NB4 (cell line): Measurements from ENCODE around the gene PTPN3.

ENCODE experiments used
- POLR2A ChIP-seq: IDR thresholded peaks from 2 replicates; pipeline ENCODE4 v1.6.1; 2011; ENCODE audit warnings: mild to moderate bottlenecking; ENCODE audit not compliant: insufficient read length; ENCODE audit errors: extremely low read depth
- TF ChIP-seq, protein P1 (sequence below): IDR thresholded peaks from 2 replicates; pipeline ENCODE4 v1.6.1; 2011; ENCODE audit warnings: low read depth, low read length

- TF ChIP-seq, protein P1, sequence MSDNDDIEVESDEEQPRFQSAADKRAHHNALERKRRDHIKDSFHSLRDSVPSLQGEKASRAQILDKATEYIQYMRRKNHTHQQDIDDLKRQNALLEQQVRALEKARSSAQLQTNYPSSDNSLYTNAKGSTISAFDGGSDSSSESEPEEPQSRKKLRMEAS = no peak
- no peak for TF ChIP-seq POLR2A
Observed at GRCh38 chr9:109382585-109382984, 115.5 kb downstream of the PTPN3 start.
